MCF 10A (cell line): ENCODE measurements around the gene TMEM151B. TPM values are rescaled to one million over a fixed set of nuclear protein-coding genes. Genes with fewer than 3 reads are reported as not detected.
"Not testable (repeated sequence)": the region's sequence is repeated elsewhere in the genome, so short reads cannot be mapped to it uniquely, and the experiment has no call there.

Source experiments
- BruUV-seq: library from RNA; stranded (reverse); fragments of 400-500 nt; replicated peaks from 2 replicates; lab custom pipeline; 2021; lab: Mats Ljungman, UMichigan
- CTCF ChIA-PET: fragments of 300-600 bp; sonication (Branson Sonifier 250); formaldehyde crosslinking; extraction: SDS; loops from one replicate; lab custom pipeline; 2021; ENCODE audit warnings: antibody characterized with exemption, inconsistent platforms; lab: Yijun Ruan, JAX
- POLR2A ChIA-PET: fragments of 300-600, 350-650 bp; sonication (Branson Sonifier 250); formaldehyde crosslinking; extraction: SDS; loops from one replicate; lab custom pipeline; 2020; ENCODE audit warnings: antibody characterized with exemption, inconsistent platforms; lab: Yijun Ruan, JAX
- DNase-seq: peaks from one replicate; pipeline ENCODE4 v3.0.0-alpha.2; 2018; ENCODE audit not compliant: unreplicated experiment
- H3K27ac Mint-ChIP-seq: one replicate; pipeline ENCODE4 v1.8.0; 2022; ENCODE audit warnings: mild to moderate bottlenecking, low read depth, mixed read lengths; ENCODE audit not compliant: unreplicated experiment
- H3K27me3 Mint-ChIP-seq: one replicate; pipeline ENCODE4 v1.8.0; 2022; ENCODE audit warnings: mixed read lengths; ENCODE audit not compliant: insufficient read depth, unreplicated experiment
- H3K36me3 Mint-ChIP-seq: one replicate; pipeline ENCODE4 v1.8.0; 2022; ENCODE audit warnings: mild to moderate bottlenecking, moderate library complexity, mixed read lengths; ENCODE audit not compliant: insufficient read depth, unreplicated experiment
- H3K4me1 Mint-ChIP-seq: one replicate; pipeline ENCODE4 v1.8.0; 2022; ENCODE audit warnings: mixed read lengths; ENCODE audit not compliant: insufficient read depth, unreplicated experiment
- H3K4me3 Mint-ChIP-seq: one replicate; pipeline ENCODE4 v1.8.0; 2022; ENCODE audit warnings: mild to moderate bottlenecking, moderate library complexity, mixed read lengths; ENCODE audit not compliant: unreplicated experiment
- H3K9me3 Mint-ChIP-seq: one replicate; pipeline ENCODE4 v1.8.0; 2022; ENCODE audit warnings: mixed read lengths; ENCODE audit not compliant: unreplicated experiment
- intact Hi-C: fragments of 100-400 bp; cut with micrococcal nuclease; formaldehyde crosslinking; loops from 2 replicates; pipeline ENCODE4 v1.14.1; 2022
- total RNA-seq: library from RNA; stranded (reverse); gene quantifications from 2 replicates; pipeline ENCODE4 v1.2.3, GENCODE V29; 2022
- TF ChIP-seq, protein P1 (sequence below): fragments of 200-600 bp; IDR thresholded peaks from one replicate; pipeline ENCODE4 v1.8.0; 2022; ENCODE audit warnings: antibody characterized with exemption, mild to moderate bottlenecking; ENCODE audit not compliant: unreplicated experiment

Gene TMEM151B
- total RNA-seq, 1 experiment from 2014 or later: not detected

DNA sequence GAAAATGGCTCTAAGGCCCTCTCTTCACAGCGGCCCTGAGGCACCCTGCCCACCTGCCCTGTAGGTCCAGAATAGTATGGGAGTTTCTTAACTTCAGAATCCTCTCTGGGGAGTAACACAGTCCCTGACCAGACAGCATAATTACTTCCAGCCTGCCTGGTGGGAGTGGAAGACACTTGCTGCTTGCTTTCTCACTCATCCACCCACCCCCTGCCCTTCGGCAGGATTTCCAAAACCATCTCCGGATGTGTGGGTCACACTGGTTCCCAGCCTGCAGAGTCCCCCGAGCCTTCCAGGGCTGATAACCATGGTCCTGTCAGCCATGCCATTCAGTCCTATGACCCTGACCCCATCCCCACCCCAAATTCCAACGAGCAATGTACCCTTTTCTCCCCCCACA, 41.4 kb upstream of the TMEM151B start:
- intact Hi-C loops: no loop called here
- no peaks in the 10 kb centered on the region for H3K36me3 Mint-ChIP-seq
- POLR2A ChIA-PET: no interaction called here
- CTCF ChIA-PET: interaction anchor here (1.1 to 1.2 kb wide), 2 partner anchors 10 to 56 kb away, joined by 3 to 4 read pairs; no protein-coding TSS in a partner anchor
- BruUV-seq: no TSS peak
- no peaks in the 10 kb centered on the region for H3K27me3 Mint-ChIP-seq
- no peaks in the 10 kb centered on the region for H3K9me3 Mint-ChIP-seq
- peaks cover 39% of the 10 kb centered on the region for H3K4me1 Mint-ChIP-seq
- TF ChIP-seq, protein P1, sequence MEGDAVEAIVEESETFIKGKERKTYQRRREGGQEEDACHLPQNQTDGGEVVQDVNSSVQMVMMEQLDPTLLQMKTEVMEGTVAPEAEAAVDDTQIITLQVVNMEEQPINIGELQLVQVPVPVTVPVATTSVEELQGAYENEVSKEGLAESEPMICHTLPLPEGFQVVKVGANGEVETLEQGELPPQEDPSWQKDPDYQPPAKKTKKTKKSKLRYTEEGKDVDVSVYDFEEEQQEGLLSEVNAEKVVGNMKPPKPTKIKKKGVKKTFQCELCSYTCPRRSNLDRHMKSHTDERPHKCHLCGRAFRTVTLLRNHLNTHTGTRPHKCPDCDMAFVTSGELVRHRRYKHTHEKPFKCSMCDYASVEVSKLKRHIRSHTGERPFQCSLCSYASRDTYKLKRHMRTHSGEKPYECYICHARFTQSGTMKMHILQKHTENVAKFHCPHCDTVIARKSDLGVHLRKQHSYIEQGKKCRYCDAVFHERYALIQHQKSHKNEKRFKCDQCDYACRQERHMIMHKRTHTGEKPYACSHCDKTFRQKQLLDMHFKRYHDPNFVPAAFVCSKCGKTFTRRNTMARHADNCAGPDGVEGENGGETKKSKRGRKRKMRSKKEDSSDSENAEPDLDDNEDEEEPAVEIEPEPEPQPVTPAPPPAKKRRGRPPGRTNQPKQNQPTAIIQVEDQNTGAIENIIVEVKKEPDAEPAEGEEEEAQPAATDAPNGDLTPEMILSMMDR: no peak
- no peak overlapping the region for H3K4me3 Mint-ChIP-seq
- DNase-seq: no peak
- no peak overlapping the region for H3K27ac Mint-ChIP-seq

DNA sequence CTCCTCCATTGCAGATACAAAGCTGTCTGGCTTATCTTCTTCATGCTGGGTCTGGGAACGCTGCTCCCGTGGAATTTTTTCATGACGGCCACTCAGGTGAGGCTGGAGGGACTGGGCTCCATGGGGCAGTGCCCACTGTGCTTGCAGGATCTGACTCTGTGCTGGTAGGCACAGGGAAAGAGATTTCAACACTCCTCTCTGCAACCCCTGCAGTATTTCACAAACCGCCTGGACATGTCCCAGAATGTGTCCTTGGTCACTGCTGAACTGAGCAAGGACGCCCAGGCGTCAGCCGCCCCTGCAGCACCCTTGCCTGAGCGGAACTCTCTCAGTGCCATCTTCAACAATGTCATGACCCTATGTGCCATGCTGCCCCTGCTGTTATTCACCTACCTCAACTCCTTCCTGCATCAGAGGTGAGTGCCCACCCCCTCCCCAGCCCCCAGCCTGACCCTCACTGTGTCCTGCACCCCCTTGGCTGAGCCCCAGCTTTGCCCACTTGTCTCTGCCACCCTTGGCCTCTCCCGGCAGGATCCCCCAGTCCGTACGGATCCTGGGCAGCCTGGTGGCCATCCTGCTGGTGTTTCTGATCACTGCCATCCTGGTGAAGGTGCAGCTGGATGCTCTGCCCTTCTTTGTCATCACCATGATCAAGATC, 40.7 kb upstream of the TMEM151B start:
- intact Hi-C loops: no loop called here
- H3K4me3 Mint-ChIP-seq: no peak overlapping the region
- BruUV-seq: no TSS peak
- TF ChIP-seq, protein P1: no peak
- H3K4me1 Mint-ChIP-seq: peaks cover 39% of the 10 kb centered on the region
- H3K36me3 Mint-ChIP-seq: no peaks in the 10 kb centered on the region
- no peak overlapping the region for H3K27ac Mint-ChIP-seq
- CTCF ChIA-PET: interaction anchor here (0.7 to 1.4 kb wide), 2 partner anchors 17 to 59 kb away, joined by 3 to 4 read pairs; partner anchors contain the start of gene HSP90AB1
- H3K27me3 Mint-ChIP-seq: no peaks in the 10 kb centered on the region
- H3K9me3 Mint-ChIP-seq: no peaks in the 10 kb centered on the region
- POLR2A ChIA-PET: interaction anchor here (0.6 to 1.1 kb wide), 2 partner anchors 8 to 26 kb away, joined by 3 read pairs; no protein-coding TSS in a partner anchor
- no peak for DNase-seq

GRCh38 chr6:44230034-44230675, 40.1 kb upstream of the TMEM151B start:
- intact Hi-C loops: no loop called here
- CTCF ChIA-PET: interaction anchor here (0.7 to 1.4 kb wide), 3 partner anchors 17 to 60 kb away, joined by 3 to 4 read pairs (median 4); partner anchors contain the start of gene HSP90AB1
- peaks cover 39% of the 10 kb centered on the region for H3K4me1 Mint-ChIP-seq

GRCh38 chr6:44231426-44231825, 38.8 kb upstream of the TMEM151B start:
- H3K36me3 Mint-ChIP-seq, BruUV-seq, H3K27ac Mint-ChIP-seq, DNase-seq, H3K4me3 Mint-ChIP-seq, intact Hi-C loops, H3K27me3 Mint-ChIP-seq, POLR2A ChIA-PET, H3K9me3 Mint-ChIP-seq: not testable (repeated sequence)
- H3K4me1 Mint-ChIP-seq: peaks cover 34% of the 10 kb centered on the region
- CTCF ChIA-PET: interaction anchor here (1.2 kb wide), 1 partner anchor 58 kb away, joined by 4 read pairs; no protein-coding TSS in a partner anchor

More at GRCh38 chr6:44230034-44230675, 40.1 kb upstream of the TMEM151B start:
- BruUV-seq: no TSS peak
- Mint-ChIP-seq H3K36me3 (peaks cover 2% of the 10 kb centered on the region), H3K27me3 (no peaks in the 10 kb centered on the region), H3K9me3 (no peaks in the 10 kb centered on the region), H3K4me3 (no peak overlapping the region), H3K27ac (no peak overlapping the region)
- TF ChIP-seq, protein P1: no peak
- POLR2A ChIA-PET: interaction anchor here (1.1 kb wide), 1 partner anchor 25 kb away, joined by 3 read pairs; no protein-coding TSS in a partner anchor
- DNase-seq: no peak
